OCI-LY3 (cell line): ENCODE results near the gene RHOC.

ENCODE experiments used
- EZH2phosphoT487 ChIP-seq: fragments of 200-600 bp; shearing (Covaris generic); IDR thresholded peaks from 2 replicates; pipeline ENCODE4 v1.6.1; 2018; ENCODE audit warnings: antibody characterized with exemption, mixed run types, low read depth
- TF ChIP-seq, protein P1 (sequence below): fragments of 200-600, 300-600 bp; sonication (generic); IDR thresholded peaks from 2 replicates; pipeline ENCODE4 v1.5.1; 2014; ENCODE audit warnings: antibody characterized with exemption, low read length, low read depth

- TF ChIP-seq, protein P1, sequence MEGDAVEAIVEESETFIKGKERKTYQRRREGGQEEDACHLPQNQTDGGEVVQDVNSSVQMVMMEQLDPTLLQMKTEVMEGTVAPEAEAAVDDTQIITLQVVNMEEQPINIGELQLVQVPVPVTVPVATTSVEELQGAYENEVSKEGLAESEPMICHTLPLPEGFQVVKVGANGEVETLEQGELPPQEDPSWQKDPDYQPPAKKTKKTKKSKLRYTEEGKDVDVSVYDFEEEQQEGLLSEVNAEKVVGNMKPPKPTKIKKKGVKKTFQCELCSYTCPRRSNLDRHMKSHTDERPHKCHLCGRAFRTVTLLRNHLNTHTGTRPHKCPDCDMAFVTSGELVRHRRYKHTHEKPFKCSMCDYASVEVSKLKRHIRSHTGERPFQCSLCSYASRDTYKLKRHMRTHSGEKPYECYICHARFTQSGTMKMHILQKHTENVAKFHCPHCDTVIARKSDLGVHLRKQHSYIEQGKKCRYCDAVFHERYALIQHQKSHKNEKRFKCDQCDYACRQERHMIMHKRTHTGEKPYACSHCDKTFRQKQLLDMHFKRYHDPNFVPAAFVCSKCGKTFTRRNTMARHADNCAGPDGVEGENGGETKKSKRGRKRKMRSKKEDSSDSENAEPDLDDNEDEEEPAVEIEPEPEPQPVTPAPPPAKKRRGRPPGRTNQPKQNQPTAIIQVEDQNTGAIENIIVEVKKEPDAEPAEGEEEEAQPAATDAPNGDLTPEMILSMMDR, result no peak
- no peak for TF ChIP-seq EZH2phosphoT487
Measured at GRCh38 chr1:112735752-112736151, 28.8 kb upstream of the RHOC start.
